NCI-H526 (cell line): ENCODE measurements around the gene COMT.

Experiments used
- DNase-seq, 2 experiments: peaks; one replicate each; lab custom pipeline; 2025; lab: John Stamatoyannopoulos, UW

Gene COMT

GRCh38 chr22:19982991-19983578 is 41.5 kb downstream of the COMT start:
- no peak for DNase-seq

DNA sequence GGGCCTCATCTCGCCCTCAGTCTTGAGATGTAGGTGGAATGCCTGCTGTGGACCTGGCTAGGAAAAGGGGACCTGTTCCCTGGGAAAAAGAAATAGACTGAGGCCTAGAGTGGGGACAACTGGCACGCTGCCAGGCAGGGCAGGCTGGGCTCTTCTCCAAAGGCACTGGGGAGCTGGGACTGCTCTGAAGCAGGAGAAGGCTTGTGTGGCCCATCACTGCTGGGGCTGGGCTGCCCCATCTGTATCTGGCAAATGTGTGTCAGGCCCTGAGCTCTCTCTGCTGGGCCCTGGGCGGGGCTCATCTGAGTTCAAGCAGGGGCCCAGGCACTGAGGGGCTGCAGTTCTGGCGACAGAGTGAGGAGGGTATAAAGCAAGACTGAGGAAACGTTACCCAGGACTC is 42.2 kb downstream of the COMT start:
- no peak for DNase-seq

- DNase-seq, result no peak
Measured at GRCh38 chr22:19984201-19984753, 42.7 kb downstream of the COMT start.

DNA sequence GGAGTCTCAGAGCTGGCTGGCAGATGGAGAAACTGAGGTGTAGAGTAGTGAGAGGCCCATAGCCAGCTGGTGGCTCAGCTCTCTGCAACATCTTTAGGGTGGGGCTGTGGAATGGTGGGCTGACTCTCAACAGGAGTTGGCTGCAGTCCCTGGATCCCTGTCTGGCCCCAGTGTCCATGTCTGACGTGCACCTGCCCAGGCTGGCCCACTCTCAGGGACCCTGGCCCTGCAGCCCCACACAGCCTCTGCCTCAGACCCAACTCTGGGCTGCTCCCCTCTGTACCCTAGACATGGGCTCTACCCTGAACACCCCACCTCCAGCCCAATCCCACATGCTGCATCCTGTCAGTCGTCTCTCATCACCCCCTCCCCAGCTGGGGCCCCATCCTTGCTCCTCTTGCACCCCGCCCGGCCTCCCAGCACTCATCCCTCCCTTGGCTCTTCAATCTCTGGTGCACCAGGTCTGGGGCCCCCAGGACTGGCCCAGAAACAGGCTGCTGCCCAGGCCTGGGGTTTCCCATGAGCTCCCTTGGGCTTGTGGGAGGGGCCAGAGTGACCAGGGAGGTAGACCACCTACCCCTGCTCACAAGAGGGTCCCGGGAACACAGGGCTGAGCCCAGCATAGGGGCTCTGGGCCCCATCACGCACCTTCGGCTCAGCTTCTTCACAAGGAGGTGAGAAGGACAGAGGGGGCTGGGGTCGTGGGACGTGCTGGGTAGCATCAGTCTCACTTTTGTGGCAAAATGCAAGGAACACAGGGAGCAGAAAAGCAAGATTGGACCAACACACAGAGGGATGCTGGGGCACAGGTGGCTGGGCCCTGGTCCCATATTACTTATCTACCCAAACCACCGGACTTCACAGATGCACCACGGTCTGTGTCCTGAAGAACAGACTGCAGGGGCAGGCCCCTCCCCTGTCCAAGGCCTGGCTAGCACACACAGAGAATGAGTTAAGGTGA is 43.6 kb downstream of the COMT start:
- no peak for DNase-seq

DNA sequence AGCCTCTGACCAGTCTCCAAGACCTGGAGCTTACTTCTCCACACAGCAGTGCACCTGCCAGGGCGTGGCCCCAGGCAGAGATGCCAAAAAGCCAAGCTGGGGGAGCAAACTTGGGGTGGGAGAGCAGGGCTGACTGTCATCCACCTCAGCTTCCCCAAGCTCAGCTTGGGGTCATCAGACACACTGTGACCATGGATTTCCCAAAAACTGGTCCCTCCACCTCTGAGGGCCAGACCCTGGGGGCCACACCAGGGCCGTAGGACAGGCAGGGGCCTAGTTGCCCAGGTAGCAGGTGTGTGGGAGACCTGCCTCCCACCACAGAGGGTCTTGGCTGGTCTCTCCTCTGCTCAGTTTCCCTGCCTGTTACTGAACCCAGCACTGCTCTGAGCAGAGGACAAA is 44.4 kb downstream of the COMT start:
- DNase-seq, result no peak

GRCh38 chr22:19986410-19987341 is 45.1 kb downstream of the COMT start:
- DNase-seq, result peak; percentile 24 to 67

- DNase-seq, result no peak
Measured at GRCh38 chr22:19987394-19988306, 46.1 kb downstream of the COMT start.

DNA sequence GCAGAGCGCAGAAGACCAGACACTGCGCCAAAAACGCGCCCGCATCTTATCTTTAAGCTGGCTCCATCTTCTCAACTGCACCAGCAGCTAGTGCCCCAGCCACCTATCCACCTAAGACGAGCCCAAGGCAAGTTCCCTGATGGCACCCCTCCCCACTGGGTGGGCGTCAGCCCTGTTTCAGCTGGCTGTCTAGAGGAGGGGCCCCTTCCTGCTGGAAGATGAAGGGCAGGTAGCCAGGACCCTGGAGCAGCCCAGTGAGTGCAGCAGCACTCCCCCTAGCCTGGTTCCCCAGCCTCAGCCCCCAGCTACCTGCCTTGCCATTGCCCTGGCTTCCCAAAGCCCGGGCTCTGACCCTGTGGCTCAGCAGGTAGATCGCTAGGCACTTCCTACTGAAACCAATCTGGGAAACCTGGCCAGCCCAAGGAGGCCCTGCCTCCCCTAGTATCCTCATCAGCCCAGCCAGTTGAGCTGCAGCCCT is 46.8 kb downstream of the COMT start:
- no peak for DNase-seq

- DNase-seq, result no peak
Measured at GRCh38 chr22:19988965-19989724, 47.6 kb downstream of the COMT start.

DNA sequence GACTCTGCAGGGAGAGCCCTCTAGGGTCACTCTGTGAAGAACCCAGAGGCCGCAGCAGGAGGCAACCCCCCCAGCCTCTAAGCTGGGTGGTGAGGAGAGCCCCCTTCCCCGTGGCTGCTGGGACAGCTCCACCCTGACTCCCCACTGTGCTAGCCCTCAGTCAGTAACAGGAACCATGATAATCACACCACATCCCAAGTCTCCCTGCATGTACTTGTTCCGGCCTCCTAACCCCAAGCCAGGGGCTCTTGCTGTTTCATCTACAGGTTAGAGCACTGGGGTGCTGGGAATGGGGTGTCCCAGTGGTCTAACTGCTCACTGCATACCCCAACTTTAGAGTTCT is 48.1 kb downstream of the COMT start:
- no peak for DNase-seq

- DNase-seq, result no peak
Measured at GRCh38 chr22:19990188-19990587, 48.6 kb downstream of the COMT start.

DNA sequence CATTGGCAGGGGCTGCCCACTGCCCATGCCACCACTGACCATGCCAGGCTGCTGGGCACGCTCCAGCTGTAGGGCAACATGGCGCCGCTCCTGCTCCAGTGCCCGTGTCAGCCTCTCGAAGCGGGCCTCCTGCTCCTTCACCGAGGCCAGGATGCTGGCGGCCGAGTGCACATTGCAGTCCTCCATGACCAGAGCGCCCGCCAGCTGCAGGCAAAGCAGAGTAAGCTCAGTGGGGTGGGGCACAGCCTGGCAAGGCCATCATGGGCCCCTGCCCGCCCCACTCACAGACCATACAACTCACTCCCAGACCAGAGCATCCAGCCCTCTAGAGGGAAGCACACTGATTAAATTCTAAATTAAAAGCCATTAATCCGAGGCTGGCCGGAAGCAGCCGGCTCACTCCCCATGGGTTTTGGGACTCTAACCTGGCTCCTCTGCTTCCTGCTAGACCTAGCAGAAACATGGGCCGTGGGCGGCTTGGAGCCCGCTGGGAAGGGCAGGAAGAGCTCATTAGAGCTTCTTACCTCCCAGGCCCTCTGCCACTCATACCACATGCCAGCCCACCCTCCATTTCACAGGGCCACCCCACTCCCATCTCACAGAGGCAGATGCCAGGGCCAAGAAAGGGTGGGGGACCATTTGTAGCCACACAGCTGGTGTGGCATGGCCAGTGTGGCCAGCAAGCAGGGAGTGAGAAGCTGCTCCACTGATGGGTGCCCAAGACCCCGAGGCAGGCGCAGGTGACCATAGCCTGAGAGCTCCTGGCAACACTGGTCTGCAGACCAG is 49.2 kb downstream of the COMT start:
- no peak for DNase-seq

GRCh38 chr22:19991395-19991644 is 49.7 kb downstream of the COMT start:
- no peak for DNase-seq

DNA sequence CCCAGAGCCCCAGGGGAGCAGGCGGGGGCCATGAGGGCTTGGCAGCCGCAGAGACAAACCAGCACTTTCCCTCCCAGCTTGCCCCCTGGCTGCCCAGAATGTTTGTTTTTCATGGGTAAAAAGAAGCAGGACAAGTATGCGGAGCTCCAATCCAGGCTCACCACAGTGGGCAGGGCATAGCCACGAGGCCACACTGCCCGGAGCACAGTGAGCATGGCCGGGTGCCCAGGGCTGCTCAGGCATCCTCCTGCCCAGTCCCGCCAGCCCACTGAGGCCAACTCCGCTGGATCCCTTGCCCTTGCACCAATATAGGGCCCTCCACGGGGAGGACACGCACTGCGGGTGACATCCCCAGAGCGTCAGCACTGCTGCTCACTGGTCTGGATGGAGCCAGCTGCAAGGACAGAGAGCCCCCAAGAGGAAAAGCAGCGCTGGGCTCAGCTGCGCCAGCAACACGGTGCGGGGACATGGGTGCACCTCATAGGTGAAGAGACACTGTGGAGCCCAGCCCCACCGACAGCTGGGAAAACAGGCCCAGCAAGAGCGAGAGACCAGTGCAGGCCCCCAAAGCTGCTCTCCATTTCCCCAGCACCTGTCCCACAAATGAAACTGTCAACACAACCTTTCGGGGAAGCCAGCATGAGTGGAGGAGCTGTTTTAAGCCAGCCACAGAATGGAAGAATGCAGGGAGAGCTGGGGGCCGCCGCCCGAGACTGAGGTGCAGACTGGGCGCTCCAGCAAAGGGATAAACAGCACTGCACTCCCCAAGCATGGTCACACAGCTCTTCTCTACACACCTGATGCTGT is 50.3 kb downstream of the COMT start:
- DNase-seq, result no peak

- DNase-seq, result no peak
Measured at GRCh38 chr22:19992481-19992911, 50.9 kb downstream of the COMT start.

GRCh38 chr22:19992921-19993355 is 51.4 kb downstream of the COMT start:
- DNase-seq, result no peak

DNA sequence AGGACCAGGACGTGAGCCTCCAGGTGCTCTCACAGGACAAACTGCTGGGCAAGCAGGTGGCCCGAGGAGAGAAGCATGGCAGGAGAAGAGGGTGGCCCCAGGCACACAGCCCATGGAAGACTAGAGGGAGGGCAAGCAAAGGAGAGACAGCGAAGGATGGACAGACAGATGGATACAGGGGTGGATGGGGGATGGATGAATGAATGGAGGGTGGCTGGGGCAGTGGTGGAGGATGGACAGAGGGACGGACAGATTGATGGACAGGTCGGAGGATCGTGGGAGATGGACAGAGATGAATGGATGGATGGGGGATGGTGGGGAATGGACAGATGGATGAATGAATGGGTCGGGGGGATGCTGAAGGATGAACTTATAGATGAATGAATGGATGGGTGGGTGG is 52.4 kb downstream of the COMT start:
- DNase-seq, result no peak

DNA sequence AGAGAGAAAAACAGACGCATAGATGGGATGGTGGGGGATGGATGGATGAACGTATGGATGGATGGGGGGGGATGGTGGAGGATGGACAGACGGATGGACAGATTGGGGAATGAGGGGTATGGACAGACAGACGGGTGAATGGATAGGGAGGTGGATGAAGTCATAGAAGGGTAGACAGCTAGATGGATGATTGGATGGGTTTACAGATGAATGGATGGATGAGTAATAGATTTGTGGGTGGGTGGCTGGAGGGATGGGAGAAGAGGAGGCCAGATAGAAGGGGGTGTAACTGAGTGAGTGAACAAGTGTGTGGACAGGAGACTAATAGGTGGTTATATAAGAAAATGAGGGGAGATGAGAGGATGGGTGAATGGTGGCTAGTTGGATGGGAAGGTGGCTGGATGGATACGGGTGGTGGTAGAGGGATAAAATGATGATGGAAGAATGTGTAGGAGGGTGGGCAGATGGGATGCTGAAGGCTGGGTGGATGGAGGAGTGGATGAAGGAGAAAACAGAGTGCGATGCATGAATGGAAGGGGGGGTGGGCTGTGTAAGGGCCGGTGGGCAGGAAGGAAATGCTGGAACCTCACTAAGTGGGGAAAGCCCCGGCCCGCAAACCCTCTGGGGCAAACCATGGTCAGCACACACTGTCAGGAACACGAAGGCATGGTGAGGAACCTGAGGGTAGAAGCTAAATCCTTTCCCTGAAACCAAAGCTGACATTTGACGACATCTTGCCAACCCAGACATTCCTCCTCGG is 53.5 kb downstream of the COMT start:
- no peak for DNase-seq
